Prostate gland (tissue), 2 donors: ENCODE results near the gene ZC3HAV1.
"Not testable (repeated sequence)": the region's sequence is repeated elsewhere in the genome, so short reads cannot be mapped to it uniquely, and the experiment has no call there.

Experiments used
- POLR2A ChIP-seq: fragments of 450-650 bp; IDR thresholded peaks from one replicate; pipeline ENCODE4 v1.6.1; 2016; ENCODE audit warnings: antibody characterized with exemption, mild to moderate bottlenecking
- POLR2AphosphoS5 ChIP-seq: sonication (generic); formaldehyde crosslinking; IDR thresholded peaks from one replicate; pipeline ENCODE4 v1.6.1; 2017; ENCODE audit warnings: antibody characterized with exemption
- TF ChIP-seq, protein P1 (sequence below), 4 experiments: fragments of 200-600 bp in 2 of 4; fragments of 450-650 bp in 2 of 4; sonication (generic) in 2 of 4; IDR thresholded peaks; 1 replicate in 3 of 4; 2 replicates in 1 of 4; pipeline ENCODE4 v1.5.1; 2016 to 2019; ENCODE audit warnings: antibody characterized with exemption in 4 of 4, mild to moderate bottlenecking in 2 of 4, moderate library complexity in 2 of 4

DNA sequence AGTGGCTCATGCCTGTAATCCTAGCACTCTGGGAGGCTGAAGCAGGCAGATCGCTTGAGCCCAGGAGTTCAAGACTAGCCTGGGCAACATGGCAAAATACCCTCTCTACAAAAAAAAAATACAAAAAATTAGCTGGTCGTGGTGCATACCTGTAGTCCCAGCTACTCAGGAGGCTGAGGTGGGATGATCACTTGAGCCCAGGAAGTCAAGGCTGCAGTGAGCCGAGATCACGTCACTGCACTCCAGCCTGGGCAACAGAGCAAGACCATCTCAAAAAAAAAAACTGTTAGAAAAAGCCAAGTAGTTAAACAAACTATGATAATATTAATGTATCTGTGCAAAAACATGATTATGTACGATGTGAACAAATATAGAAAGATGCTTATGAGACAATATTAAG is 83.7 kb downstream of the ZC3HAV1 start:
- TF ChIP-seq, protein P1, sequence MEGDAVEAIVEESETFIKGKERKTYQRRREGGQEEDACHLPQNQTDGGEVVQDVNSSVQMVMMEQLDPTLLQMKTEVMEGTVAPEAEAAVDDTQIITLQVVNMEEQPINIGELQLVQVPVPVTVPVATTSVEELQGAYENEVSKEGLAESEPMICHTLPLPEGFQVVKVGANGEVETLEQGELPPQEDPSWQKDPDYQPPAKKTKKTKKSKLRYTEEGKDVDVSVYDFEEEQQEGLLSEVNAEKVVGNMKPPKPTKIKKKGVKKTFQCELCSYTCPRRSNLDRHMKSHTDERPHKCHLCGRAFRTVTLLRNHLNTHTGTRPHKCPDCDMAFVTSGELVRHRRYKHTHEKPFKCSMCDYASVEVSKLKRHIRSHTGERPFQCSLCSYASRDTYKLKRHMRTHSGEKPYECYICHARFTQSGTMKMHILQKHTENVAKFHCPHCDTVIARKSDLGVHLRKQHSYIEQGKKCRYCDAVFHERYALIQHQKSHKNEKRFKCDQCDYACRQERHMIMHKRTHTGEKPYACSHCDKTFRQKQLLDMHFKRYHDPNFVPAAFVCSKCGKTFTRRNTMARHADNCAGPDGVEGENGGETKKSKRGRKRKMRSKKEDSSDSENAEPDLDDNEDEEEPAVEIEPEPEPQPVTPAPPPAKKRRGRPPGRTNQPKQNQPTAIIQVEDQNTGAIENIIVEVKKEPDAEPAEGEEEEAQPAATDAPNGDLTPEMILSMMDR (IDR thresholded peaks at IDR 0.05), result not testable (repeated sequence)
- not testable (repeated sequence) for TF ChIP-seq POLR2A, POLR2AphosphoS5
